ENCODE data around the gene ZACN. TPM values are rescaled to one million over a fixed set of nuclear protein-coding genes. Genes with fewer than 3 reads are reported as not detected.
A peak's percentile ranks its signal among the peaks of the same experiment; 100 is the strongest.
"Not testable (repeated sequence)": the region's sequence is repeated elsewhere in the genome, so short reads cannot be mapped to it uniquely, and the experiment has no call there.

Gene ZACN
- not detected in 2 replicates for total RNA-seq (2014; rRNA removed; shearing (Covaris generic))

- DNase-seq (ENCODE audit: low spot score): no peak
Observed at GRCh38 chr17:76078860-76079534, at the start of gene ZACN. TSS of gene ZACN (plus strand) at chr17:76079182. CDS start at chr17:76079265, 83 bp downstream.

DNA sequence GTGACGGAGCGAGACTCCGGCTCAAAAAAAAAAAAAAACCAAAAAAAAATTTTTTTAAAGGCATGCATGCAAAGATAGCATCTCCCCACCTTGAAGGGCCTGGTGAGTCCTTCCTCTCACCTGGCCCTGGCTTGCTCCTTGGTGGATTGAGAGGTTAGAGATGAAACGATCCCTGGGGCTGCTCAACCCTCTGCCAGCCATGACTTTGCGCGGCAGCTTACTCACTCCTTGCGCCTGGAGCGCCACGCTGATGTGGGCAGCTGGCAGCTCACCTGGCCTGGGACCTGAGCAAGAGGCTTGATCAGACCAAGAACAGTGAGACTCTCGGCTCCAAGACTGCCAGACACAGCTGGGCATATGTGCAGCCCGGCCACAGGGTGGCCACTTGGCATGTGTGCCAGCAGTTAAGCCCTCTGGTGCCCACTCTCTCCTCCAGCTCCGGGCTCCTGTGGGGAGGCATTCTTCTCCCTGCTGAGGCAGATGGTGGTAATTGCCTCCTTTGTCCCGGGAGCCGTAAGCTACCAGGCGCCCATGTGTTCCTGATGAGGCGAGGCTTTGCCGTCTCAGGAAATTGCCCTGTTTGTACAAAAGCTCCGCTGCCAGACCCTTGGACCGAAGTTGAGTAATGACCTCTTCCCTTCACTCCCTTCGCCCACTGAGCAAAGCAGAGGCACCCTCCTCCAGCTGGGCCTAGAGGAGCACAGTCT is 46.8 kb upstream of the ZACN start:
- DNase-seq (ENCODE audit: low spot score): no peak

- DNase-seq (ENCODE audit: low spot score): no peak
Observed at GRCh38 chr17:76032780-76033108, 46.2 kb upstream of the ZACN start.

DNA sequence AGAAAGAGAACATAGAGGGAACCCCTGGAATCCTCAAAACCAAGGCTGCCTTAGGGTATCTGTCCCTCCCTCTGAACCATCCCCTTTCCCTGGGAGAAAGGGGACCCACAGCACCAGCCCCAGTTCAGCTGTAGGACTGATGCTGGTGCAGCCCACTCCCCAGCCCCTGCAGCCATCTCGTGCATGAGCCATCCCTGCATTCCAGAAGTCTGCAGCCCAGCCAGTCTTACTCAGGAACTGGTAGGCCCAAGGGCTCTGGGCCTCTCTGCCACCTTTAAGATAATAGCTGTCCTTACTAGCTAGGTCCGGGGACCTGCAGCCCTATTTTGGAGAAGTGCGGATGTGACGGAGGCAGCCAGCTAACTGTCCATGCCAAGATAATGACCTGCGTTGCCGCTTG is 45.8 kb upstream of the ZACN start:
- DNase-seq (ENCODE audit: low spot score): no peak

DNA sequence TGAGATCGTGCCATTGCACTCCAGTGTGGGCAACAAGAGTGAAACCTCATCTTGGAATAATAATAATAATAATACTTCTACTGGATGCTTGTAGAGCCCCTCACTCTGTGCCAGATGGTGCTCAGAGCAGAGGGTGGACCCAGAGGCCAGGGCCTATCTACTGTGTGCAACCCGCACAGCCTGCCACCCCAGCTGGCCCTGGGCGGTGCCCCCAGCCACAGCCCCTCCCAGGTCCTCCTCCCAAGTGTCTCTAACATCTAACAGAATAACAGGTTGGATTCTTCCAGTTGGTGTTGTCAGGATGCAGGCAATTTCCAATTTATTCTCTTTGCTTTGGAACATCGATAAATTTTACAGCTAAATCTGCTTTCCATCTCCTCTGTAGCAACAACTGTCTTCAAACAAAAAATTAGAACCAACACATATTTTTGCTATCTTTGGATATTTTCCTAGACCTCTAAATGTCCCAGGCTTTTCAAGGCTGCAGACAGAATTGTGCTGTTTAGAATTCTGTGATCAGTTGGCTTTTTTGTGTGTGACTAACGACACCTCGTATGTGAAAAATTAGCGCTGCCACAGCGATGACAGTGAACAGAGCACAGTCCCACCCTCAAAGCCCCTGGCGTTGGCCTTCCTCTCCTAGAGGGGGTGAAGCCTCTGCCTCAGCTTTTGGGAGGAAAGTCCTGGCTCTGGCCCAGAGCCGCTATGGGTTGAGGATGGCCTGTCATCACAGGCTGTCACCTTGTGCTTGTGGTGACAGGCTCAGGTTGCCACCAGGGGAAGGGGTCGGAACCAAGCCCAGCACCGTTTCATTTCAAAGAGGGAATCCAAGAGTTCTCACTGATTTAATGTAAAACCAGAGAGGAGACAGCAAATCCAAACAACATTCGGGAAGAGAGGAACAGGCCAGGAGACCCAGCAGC is 44.3 kb upstream of the ZACN start:
- no peak for DNase-seq (ENCODE audit: low spot score)

DNA sequence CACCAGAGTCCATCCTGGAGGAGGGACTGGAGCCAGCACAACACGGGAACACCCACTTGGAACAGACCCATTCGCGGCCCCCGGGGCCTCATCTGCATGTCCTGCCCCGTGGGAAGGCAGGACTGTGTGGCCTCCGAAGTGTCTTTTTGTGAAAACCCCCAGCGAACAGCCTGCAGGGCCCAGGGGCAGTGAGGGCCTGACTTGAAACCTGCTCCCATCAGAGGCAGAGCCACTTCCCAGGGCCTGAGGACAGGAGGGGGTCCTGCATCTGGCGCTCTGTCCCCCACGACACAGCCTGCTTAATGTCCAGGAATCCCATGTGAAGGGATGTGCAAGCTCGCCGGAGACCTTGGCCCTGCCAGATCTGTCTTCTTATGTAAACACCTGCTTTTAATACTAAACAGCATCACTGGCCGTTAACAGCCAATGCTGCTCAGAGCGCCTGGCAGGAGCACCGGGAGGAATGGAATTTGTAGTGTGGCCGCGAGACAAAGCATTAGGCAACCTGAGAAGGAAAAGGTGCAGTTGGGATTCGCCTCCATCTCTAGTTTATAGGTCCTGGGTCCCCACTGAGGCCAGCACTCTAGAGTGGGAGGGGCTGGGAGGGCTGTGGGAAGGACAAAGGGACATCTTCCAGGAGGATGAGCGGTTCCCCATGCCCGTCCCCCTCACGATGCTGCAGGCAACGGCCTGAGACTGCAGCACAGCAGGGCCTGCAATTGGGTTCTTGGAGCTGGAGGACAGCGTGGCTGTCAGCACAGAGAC is 42.3 kb upstream of the ZACN start:
- no peak for DNase-seq (ENCODE audit: low spot score)

- no peak for DNase-seq (ENCODE audit: low spot score)
Observed at GRCh38 chr17:76038050-76038449, 40.9 kb upstream of the ZACN start.

- no peak for DNase-seq (ENCODE audit: low spot score)
Observed at GRCh38 chr17:76039121-76039520, 39.9 kb upstream of the ZACN start.

DNA sequence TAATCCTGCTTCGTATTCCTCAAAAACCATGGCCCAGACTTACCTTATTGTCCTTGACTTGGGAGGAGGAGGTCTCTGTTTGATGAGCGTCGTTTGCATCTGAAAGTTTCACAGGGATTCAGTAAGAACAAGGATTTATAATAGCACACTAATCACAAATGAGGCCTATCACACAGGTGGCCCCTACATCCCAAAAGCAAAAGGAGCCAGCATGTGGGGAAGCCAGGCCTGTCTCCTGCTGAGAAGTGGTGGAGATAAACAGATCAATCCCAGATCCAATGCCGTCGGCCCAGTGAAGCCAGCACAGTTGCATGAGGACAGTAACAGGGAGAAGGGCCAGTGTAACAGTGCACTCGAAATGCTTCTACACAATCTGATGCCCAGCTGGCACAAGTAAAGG is 38.6 kb upstream of the ZACN start:
- DNase-seq (ENCODE audit: low spot score): no peak

DNA sequence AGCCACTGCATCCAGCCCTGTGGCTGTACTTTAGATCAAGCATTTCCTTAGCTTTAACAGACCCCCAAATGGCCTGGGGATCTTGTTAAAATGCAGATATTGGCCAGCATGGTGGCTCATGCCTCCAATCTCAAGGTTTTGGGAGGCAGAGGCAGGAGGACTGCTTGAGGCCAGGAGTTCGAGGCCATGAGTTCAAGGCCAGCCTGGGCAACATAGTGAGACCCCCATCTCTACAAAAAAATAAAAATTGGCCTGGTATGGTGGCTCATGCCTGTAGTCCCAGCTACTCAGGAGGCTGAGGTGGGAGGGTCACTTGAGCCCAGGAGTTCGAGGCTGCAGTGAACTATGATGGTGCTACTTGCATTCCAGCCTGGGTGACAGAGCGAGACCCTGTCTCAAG is 36.1 kb upstream of the ZACN start:
- DNase-seq (ENCODE audit: low spot score): not testable (repeated sequence)

DNA sequence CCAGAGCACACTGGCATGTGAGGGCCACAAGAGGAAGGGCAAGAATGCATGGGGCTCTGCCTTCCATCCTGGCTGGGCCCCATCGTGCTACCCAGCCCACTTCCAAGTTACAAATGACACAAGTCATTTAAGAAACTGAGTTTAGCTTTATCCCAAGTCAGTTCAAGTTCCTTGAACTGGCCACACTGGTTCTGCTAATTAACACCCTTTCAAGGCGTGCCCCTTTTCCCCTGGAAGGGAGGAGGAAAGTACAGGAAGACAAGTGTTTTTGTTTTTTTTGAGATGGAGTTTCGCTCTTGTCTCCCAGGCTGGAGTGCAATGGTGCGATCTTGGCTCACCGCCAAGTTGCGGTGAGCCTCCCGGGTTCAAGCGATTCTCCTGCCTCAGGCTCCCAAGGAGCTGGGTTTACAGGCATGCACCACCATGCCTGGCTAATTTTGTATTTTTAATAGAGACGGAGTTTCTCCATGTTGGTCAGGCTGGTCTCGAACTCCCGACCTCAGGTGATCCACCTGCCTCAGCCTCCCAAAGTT is 34.4 kb upstream of the ZACN start:
- DNase-seq (ENCODE audit: low spot score): not testable (repeated sequence)

DNA sequence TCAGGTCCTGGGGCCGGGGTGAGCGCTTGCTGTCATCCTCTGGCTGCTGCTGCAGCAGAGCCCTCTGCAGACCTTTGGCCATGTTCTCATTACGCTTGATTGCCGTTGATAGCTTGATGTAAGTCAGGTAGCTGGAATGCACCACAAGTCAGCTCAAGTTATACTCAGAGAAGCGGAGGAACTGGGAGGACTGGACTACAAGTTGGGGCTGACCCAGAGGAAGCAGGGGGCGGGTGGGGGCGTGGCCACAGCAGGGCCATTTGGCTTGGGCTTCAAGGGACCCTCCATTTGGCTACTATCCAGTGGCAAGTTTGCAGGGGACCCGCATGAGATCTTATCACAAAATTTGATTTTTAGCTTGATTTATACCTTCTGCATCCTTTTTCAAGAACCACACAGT is 32.9 kb upstream of the ZACN start:
- no peak for DNase-seq (ENCODE audit: low spot score)

DNA sequence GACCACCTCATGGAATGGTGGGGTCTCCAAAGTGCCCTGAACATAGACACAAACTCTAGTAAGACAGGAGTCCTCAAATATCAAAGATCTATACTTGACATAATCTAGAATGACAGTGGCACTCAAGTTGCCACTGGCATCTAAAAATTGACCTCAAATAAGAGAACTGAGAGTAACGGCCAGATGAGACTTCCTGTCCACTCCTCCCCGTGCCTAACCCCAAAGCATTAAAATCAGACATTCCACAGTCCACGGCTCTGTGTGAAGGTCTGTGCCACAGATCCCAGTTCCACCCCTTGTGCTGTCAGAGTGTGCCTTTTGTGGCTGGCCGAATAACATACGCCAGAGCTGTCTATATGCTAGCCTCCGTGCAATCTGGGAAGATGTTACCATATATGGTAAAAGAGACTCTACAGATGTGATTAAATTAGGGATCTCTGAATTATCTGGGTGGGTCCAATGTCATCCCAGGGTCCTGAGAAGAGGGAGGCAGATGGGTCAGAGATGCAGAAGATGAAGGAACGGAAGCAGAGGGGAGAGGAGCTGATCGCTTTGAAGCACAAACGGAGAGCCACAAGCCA is 30.9 kb upstream of the ZACN start:
- no peak for DNase-seq (ENCODE audit: low spot score)

- DNase-seq (ENCODE audit: low spot score): peak; percentile 93
Observed at GRCh38 chr17:76048711-76049110, 30.3 kb upstream of the ZACN start.

DNA sequence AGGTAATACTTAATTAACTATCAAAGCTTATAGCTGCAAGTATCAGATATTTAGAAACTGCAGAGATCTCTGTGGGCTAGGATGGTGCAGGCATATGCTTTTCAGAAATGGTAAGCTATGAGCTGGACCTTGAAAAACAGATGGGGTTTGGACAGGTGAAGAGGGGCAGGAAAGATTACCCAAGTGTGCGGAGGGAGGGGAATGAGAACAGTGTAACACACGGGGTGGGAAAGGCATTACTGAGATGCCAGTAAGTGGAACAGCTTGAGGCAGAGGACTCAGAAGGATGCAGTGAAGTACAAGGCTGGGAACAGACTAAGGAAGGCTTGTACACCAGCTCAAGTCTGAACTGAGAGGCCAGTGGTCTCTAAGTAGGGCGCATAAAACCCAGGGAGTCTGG is 29.7 kb upstream of the ZACN start:
- no peak for DNase-seq (ENCODE audit: low spot score)

GRCh38 chr17:76049836-76050537 is 29.0 kb upstream of the ZACN start:
- no peak for DNase-seq (ENCODE audit: low spot score)

GRCh38 chr17:76050538-76051467 is 28.2 kb upstream of the ZACN start:
- peak; percentile 74 for DNase-seq (ENCODE audit: low spot score)

DNA sequence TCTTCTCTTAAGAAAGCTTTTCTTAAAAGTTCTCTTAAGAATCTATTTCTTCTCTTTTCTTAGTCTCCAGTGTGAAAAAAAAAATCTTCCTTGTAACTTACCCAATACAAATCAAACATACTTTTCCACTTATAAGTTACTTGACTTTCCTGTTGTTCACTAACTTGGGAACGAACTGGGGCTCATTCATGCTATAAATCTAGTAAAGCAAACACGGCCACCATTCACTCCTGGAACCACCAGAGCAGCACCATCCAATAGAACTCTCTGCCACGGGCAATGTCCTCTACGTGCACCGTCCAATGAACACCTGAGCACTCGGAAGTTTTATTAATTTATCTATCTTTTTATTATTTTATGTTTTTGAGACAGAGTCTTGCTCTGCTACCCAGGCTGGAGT is 27.4 kb upstream of the ZACN start:
- DNase-seq (ENCODE audit: low spot score): no peak

Measured in A172 (cell line).